Right cardiac atrium (tissue), 5 donors: Measurements from ENCODE around the gene DDR1. TPM values are rescaled to one million over a fixed set of nuclear protein-coding genes. Genes with fewer than 3 reads are reported as not detected.
A peak's percentile ranks its signal among the peaks of the same experiment; 100 is the strongest.

Experiments
- ATAC-seq, 2 donors: fragments of 200-7000 bp; cut with Tn5 transposase; one replicate each; pipeline versions ENCODE4 v1.8.0 to v1.9.1; 2020; ENCODE audit warnings: moderate library complexity in 2 of 2, mild to moderate bottlenecking in 1 of 2
- DNase-seq, 3 donors: peaks; one replicate each; pipeline ENCODE4 v3.0.0-alpha.2; 2020
- H3K27ac ChIP-seq: one replicate; pipeline ENCODE4 v1.5.1; 2013; ENCODE audit warnings: mild to moderate bottlenecking, low read length, control low read depth, moderate library complexity
- H3K27me3 ChIP-seq: one replicate; pipeline ENCODE4 v1.6.1; 2013; ENCODE audit not compliant: control insufficient read depth, insufficient read depth
- H3K4me1 ChIP-seq: one replicate; pipeline ENCODE4 v1.6.1; 2013; ENCODE audit warnings: low read length; ENCODE audit not compliant: control insufficient read depth, insufficient read depth
- H3K4me3 ChIP-seq: one replicate; pipeline ENCODE4 v1.5.1; 2013; ENCODE audit warnings: low read length, control low read depth
- H3K9me3 ChIP-seq: one replicate; pipeline ENCODE4 v1.6.1; 2013; ENCODE audit warnings: low read length; ENCODE audit not compliant: control insufficient read depth
- WGBS: extraction: QIAGEN DNeasy Blood & Tissue Kit; methylation state at CpG from one replicate; pipeline ENCODE4 v1.1.7; 2013; 5-methylcytosine and 5-hydroxymethylcytosine counted together
- intact Hi-C, 4 donors: fragments of 100-400 bp; cut with DNase I; formaldehyde crosslinking; loops; one replicate each; pipeline versions ENCODE4 v1.11.0 to v1.14.0; 2022 to 2023
- polyA plus RNA-seq: library from polyadenylated mRNA; stranded (reverse); fragments of 200-250 nt; gene quantifications from one replicate; pipeline ENCODE4 v1.2.3, GENCODE V29; 2013
- total RNA-seq, 4 donors: library from RNA; stranded (reverse); fragmentation: NEBNext Ultra II Directional; extraction: Animal tissue kit (Norgen Biotek cat#: 25700); gene quantifications; one replicate each; pipeline ENCODE4 v1.2.1, GENCODE V29; 2021
- donor health status: healthy with polysubstance abuse.
- donor health status: DM: no; HTN: yes; CAD: no.
- donor health status: DM: no; HTN: no; CAD: no.
- donor health status: DM: no; HTN: yes; CAD: no; lungs with severe emphysema.
- donor health status: DM: yes; HTN: yes; CAD: no.

The DDR1 gene
- total and polyA plus RNA-seq, 5 donors, result 46.9 to 120 (median 97.1) TPM

- H3K27me3 ChIP-seq, result no peaks in the 10 kb centered on the region
- DNase-seq, result peak in 1 of 3 donors; percentile 49
- intact Hi-C loops, result loop anchor here in 2 of 4 donors (10.0 kb wide), 2 partner anchors 162 to 168 kb away; partner anchors contain the start of genes FLOT1 (in 1 of the 2) and IER3 (in 1 of the 2)
- ATAC-seq, result no peak
- WGBS, result 78% methylated on average over 8 of the region's 8 CpGs
- H3K9me3 ChIP-seq, result no peaks in the 10 kb centered on the region
- no peak overlapping the region for H3K4me3 ChIP-seq
- peaks cover 10% of the 10 kb centered on the region for H3K4me1 ChIP-seq
- H3K27ac ChIP-seq, result no peak overlapping the region
These were observed 28.6 kb downstream of the DDR1 start for GRCh38 chr6:30912746-30913520.

DNA sequence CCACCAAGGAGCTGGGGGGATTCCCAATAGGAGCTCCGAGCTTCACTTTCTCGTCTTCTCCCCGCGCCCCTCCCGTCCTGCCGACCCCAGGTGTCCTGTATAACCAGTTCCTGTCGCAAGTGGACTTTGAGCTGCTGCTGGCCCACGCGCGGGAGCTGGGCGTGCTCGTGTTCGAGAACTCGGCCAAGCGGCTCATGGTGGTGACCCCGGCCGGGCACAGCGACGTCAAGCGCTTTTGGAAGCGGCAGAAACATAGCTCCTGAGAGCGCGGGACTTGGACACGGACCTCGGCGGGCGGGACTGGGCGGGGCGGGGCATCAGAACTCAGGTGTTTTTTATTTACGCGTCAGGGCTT is 29.4 kb downstream of the DDR1 start:
- 5% methylated on average over 31 of the region's 31 CpGs for WGBS
- Histone ChIP-seq H3K27me3 (no peaks in the 10 kb centered on the region), H3K4me3 (peak overlapping the region; percentile 37), H3K4me1 (peaks cover 5% of the 10 kb centered on the region), H3K27ac (peak overlapping the region; percentile 71), H3K9me3 (no peaks in the 10 kb centered on the region)
- peak; percentile 55 to 56 for ATAC-seq
- intact Hi-C loops, result loop anchor here in 3 of 4 donors (2.0 to 10.0 kb wide), 3 partner anchors 155 to 169 kb away; partner anchors contain the start of genes FLOT1 (in 1 of the 3) and IER3 (in 1 of the 3)
- no peak for DNase-seq

- intact Hi-C loops, result loop anchor here in 3 of 4 donors (2.0 to 10.0 kb wide), 3 partner anchors 155 to 169 kb away; partner anchors contain the start of genes FLOT1 (in 1 of the 3) and IER3 (in 1 of the 3)
- peak within 1 kb of the TSS; percentile 76 for H3K27ac ChIP-seq
- no peaks in the 10 kb centered on the region for H3K9me3 ChIP-seq
- no peaks in the 10 kb centered on the region for H3K27me3 ChIP-seq
- WGBS, result under 1% methylated on average over 52 of the region's 52 CpGs
- DNase-seq (peak; percentile 89 to 97 (median 96)), ATAC-seq (peak; percentile 97)
- H3K4me1 ChIP-seq, result peaks cover 2% of the 10 kb centered on the region
- H3K4me3 ChIP-seq, result peak within 1 kb of the TSS; percentile 37
These were observed 29.9 kb downstream of the DDR1 start, which contains the start of gene VARS2 for GRCh38 chr6:30914076-30914853. Gene VARS2, plus strand, starts transcription at chr6:30914238. Its CDS starts 599 bp downstream, at chr6:30914837.

DNA sequence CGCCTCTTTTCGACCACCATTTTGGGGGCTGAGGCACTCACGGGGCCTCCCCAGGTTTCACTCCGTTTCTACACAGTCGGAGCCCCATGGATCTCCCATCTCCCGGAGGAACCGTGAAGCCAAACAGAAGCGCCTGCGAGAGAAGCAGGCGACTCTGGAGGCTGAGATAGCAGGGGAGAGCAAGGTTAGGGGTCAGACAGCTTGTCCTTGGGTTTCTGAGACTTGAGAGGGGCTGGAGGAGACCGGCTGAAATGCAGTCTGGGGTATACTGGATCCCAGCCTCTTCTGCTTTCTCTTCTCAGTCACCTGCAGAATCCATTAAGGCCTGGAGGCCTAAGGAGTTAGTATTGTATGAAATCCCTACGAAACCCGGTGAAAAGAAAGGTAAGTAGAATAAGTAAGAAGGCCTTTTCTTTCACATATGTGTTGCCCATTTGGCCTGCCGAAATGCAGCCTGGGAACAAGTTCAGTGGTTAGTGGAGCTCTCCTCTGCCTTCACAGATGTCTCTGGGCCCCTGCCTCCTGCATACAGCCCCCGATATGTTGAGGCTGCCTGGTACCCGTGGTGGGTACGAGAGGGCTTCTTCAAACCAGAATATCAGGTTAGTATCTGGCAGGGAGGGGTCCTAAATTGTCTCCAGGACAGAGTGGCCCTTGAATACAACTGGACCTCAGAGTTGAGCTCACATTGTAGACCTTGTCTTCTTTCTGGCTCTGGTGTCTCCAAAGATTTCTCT is 30.7 kb downstream of the DDR1 start:
- WGBS, result 37% methylated on average over 17 of the region's 17 CpGs
- DNase-seq (peak in 1 of 3 donors; percentile 42), ATAC-seq (peak in 1 of 2 donors; percentile 3)
- peaks cover 2% of the 10 kb centered on the region for H3K4me1 ChIP-seq
- intact Hi-C loops, result loop anchor here in 3 of 4 donors (2.0 to 10.0 kb wide), 4 partner anchors 154 to 170 kb away; partner anchors contain the start of genes FLOT1 (in 1 of the 3) and IER3 (in 1 of the 3)
- H3K9me3 ChIP-seq, result no peaks in the 10 kb centered on the region
- H3K27ac ChIP-seq, result peak overlapping the region; percentile 76
- peak overlapping the region; percentile 37 for H3K4me3 ChIP-seq
- H3K27me3 ChIP-seq, result no peaks in the 10 kb centered on the region

DNA sequence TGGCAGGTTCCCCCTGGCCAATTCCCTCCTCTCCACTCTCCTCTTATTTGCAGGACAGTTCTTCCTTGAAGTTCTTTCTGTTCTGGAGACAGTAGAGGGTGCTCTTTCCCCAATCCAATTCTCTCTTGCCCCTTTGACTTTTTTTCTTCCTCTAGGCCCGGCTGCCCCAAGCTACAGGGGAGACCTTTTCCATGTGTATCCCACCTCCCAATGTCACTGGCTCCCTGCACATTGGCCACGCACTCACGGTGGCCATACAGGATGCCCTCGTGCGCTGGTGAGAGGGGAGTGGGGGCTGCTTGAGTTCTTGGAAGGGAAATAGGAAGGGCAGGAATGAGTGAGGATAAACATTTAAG is 31.2 kb downstream of the DDR1 start:
- H3K4me3 ChIP-seq, result no peak overlapping the region
- H3K9me3 ChIP-seq, result no peaks in the 10 kb centered on the region
- no peaks in the 10 kb centered on the region for H3K27me3 ChIP-seq
- ATAC-seq (peak; percentile 21 to 26), DNase-seq (peak in 1 of 3 donors; percentile 63)
- peak overlapping the region; percentile 76 for H3K27ac ChIP-seq
- intact Hi-C loops, result loop anchor here in 3 of 4 donors (2.0 to 10.0 kb wide), 4 partner anchors 153 to 171 kb away; partner anchors contain the start of genes FLOT1 (in 1 of the 3) and IER3 (in 1 of the 3)
- peaks cover 2% of the 10 kb centered on the region for H3K4me1 ChIP-seq
- 17% methylated on average over 5 of the region's 5 CpGs for WGBS

DNA sequence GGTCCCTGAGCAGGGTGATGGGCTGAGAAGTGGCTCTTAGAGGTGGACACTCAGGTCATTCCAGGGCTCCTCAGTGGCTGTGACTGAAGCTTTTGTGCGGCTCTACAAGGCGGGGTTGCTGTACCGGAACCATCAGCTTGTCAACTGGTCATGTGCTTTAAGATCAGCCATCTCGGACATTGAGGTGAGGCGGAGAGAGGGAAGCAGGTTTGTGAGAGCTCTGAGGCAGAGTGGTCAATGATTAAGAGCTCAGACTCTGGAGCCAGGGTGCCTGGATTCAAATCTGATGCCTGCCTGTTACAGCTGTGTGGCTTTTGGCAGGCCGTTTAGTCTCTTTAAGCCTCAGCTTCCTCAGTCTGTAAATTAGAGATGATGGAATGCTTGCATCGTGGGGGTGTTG is 32.7 kb downstream of the DDR1 start:
- 92% methylated on average over 7 of the region's 7 CpGs for WGBS
- Histone ChIP-seq H3K4me3 (no peak overlapping the region), H3K4me1 (peaks cover 2% of the 10 kb centered on the region), H3K27me3 (no peaks in the 10 kb centered on the region), H3K27ac (no peak overlapping the region), H3K9me3 (no peaks in the 10 kb centered on the region)
- ATAC-seq (no peak), DNase-seq (no peak)
- intact Hi-C loops, result loop anchor here in 2 of 4 donors (5.0 to 10.0 kb wide), 3 partner anchors 155 to 172 kb away; partner anchors contain the start of genes FLOT1 (in 1 of the 2) and IER3 (in 1 of the 2)

- intact Hi-C loops, result loop anchor here in 2 of 4 donors (5.0 to 10.0 kb wide), 3 partner anchors 155 to 173 kb away; partner anchors contain the start of genes FLOT1 (in 1 of the 2) and IER3 (in 1 of the 2)
- Histone ChIP-seq H3K4me3 (no peak overlapping the region), H3K27ac (no peak overlapping the region), H3K9me3 (no peaks in the 10 kb centered on the region), H3K4me1 (peaks cover 2% of the 10 kb centered on the region), H3K27me3 (no peaks in the 10 kb centered on the region)
- DNase-seq, result peak in 1 of 3 donors; percentile 40
- no peak for ATAC-seq
- 91% methylated on average over 8 of the region's 8 CpGs for WGBS
These were observed 33.2 kb downstream of the DDR1 start for GRCh38 chr6:30917487-30917886.

- Histone ChIP-seq H3K4me1 (peaks cover 2% of the 10 kb centered on the region), H3K27me3 (no peaks in the 10 kb centered on the region), H3K27ac (no peak overlapping the region), H3K9me3 (no peaks in the 10 kb centered on the region), H3K4me3 (no peak overlapping the region)
- 93% methylated on average over 8 of the region's 8 CpGs for WGBS
- intact Hi-C loops, result loop anchor here in 2 of 4 donors (5.0 to 10.0 kb wide), 3 partner anchors 154 to 174 kb away; partner anchors contain the start of genes FLOT1 (in 1 of the 2) and IER3 (in 1 of the 2)
- DNase-seq (no peak), ATAC-seq (no peak)
These were observed 34.4 kb downstream of the DDR1 start for GRCh38 chr6:30918670-30919069.

GRCh38 chr6:30922447-30922852 is 38.1 kb downstream of the DDR1 start:
- 93% methylated on average over 7 of the region's 7 CpGs for WGBS
- DNase-seq, result no peak
- intact Hi-C loops, result loop anchor here in 1 of 4 donors (5.0 kb wide), 1 partner anchor 140 kb away; no protein-coding TSS in a partner anchor
- H3K27ac ChIP-seq, result no peak overlapping the region
- no peaks in the 10 kb centered on the region for H3K9me3 ChIP-seq
- ATAC-seq, result no peak
- H3K4me1 ChIP-seq, result no peaks in the 10 kb centered on the region
- H3K27me3 ChIP-seq, result no peaks in the 10 kb centered on the region
- no peak overlapping the region for H3K4me3 ChIP-seq
